WERI-Rb-1 (cell line): ENCODE results near the gene EXOSC7.

Experiments
- DNase-seq: peaks from one replicate; pipeline ENCODE4 v3.0.0-alpha.2; 2020
- H3K27ac ChIP-seq: fragments of 250-450 bp; sonication (Bioruptor Pico); 2 replicates; pipeline ENCODE4 v1.5.1; 2020; ENCODE audit warnings: mild to moderate bottlenecking, moderate library complexity
- H3K27me3 ChIP-seq: fragments of 250-450 bp; sonication (Bioruptor Pico); 2 replicates; pipeline ENCODE4 v1.5.1; 2021; ENCODE audit warnings: mild to moderate bottlenecking, low read depth, moderate library complexity; ENCODE audit not compliant: insufficient read depth, severe bottlenecking
- H3K36me3 ChIP-seq: fragments of 250-450 bp; sonication (Bioruptor Pico); 2 replicates; pipeline ENCODE4 v1.5.1; 2020; ENCODE audit warnings: mild to moderate bottlenecking, moderate library complexity
- H3K4me3 ChIP-seq: 2 replicates; pipeline ENCODE4 v1.5.1; 2011; ENCODE audit warnings: low read depth, mild to moderate bottlenecking, control low read depth, low read length
- H3K9me3 ChIP-seq: fragments of 250-450 bp; sonication (Bioruptor Pico); 2 replicates; pipeline ENCODE4 v1.5.1; 2021; ENCODE audit warnings: mild to moderate bottlenecking, moderate library complexity; ENCODE audit not compliant: severe bottlenecking
- TF ChIP-seq, protein P1 (sequence below): IDR thresholded peaks from 2 replicates; pipeline ENCODE4 v1.5.1; 2011; ENCODE audit warnings: low read depth, mild to moderate bottlenecking, control low read depth, inconsistent platforms, low read length

EXOSC7 gene

DNA sequence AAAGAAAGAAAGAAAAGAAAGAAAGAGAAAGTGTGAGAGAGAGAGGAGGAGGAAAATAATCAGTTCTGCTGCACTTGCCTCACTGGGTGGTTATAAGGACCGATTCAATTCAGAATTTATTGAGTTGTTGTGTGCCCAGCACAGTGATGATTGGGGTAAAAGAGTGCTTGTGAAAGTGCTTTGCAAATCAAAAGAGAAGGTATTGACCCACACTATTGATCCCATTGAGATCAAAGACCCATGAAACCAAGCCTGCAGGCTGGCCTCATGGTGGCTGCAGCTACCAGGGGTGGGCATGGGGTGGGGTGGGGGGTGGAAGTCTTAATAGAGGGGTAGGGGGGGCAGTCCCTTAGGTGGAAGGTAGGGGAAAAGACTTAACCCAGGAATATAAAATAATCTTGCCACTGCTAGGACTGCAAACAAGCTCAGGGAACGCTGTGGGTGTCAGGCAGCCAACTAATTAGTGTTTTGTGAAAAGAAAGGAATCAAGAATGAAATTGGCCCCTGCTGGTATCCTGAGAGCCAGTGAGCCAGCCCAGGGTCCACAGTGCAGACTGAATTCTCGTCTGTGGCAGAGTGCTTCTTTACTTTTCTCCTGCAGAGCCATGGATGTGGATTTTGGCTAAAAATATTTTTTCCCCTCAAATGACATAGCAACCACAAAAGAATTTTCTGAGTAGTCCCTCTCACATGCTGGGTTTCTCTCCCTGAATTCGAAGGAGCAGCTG lies 84.3 kb downstream of the EXOSC7 start:
- TF ChIP-seq, protein P1, sequence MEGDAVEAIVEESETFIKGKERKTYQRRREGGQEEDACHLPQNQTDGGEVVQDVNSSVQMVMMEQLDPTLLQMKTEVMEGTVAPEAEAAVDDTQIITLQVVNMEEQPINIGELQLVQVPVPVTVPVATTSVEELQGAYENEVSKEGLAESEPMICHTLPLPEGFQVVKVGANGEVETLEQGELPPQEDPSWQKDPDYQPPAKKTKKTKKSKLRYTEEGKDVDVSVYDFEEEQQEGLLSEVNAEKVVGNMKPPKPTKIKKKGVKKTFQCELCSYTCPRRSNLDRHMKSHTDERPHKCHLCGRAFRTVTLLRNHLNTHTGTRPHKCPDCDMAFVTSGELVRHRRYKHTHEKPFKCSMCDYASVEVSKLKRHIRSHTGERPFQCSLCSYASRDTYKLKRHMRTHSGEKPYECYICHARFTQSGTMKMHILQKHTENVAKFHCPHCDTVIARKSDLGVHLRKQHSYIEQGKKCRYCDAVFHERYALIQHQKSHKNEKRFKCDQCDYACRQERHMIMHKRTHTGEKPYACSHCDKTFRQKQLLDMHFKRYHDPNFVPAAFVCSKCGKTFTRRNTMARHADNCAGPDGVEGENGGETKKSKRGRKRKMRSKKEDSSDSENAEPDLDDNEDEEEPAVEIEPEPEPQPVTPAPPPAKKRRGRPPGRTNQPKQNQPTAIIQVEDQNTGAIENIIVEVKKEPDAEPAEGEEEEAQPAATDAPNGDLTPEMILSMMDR, result no peak
- no peaks in the 10 kb centered on the region for H3K27me3 ChIP-seq
- H3K9me3 ChIP-seq, result no peaks in the 10 kb centered on the region
- H3K4me3 ChIP-seq, result no peak overlapping the region
- H3K36me3 ChIP-seq, result no peaks in the 10 kb centered on the region
- DNase-seq, result no peak
- H3K27ac ChIP-seq, result no peak overlapping the region
